HG03097 (cell line): Measurements from ENCODE around the gene TREH.
"Not testable (repeated sequence)": the region's sequence is repeated elsewhere in the genome, so short reads cannot be mapped to it uniquely, and the experiment has no call there.

Source experiments
- ATAC-seq: cut with Tn5 transposase; IDR thresholded peaks from one replicate; pipeline ENCODE4 v1.9.1; 2021; ENCODE audit not compliant: unreplicated experiment, low FRiP score

TREH gene

DNA sequence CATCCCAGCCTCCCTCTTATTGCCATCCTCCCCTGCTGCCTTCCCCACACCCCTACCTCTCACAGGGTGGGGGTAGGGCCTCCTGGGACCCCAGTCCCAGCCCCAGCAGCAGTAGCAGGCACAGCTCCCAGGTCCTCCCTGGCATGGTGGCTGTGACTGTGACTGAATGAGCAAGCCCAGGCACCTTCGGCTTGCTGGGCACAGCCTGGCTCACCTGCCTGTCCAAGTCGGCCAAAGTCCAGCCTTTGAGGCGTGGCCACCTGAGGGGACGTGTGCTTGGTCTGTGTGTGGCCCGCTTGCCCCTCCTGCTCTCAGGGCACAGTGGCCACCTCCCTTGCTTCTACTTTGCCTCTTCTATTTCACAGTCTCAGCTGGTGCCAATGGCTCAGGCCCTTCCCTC, at the start of gene TREH:
Gene TREH (minus strand): TSS at position 168 of the 400 bp plus-strand sequence. CDS start 23 bp downstream, at position 145.
- ATAC-seq, result no peak

DNA sequence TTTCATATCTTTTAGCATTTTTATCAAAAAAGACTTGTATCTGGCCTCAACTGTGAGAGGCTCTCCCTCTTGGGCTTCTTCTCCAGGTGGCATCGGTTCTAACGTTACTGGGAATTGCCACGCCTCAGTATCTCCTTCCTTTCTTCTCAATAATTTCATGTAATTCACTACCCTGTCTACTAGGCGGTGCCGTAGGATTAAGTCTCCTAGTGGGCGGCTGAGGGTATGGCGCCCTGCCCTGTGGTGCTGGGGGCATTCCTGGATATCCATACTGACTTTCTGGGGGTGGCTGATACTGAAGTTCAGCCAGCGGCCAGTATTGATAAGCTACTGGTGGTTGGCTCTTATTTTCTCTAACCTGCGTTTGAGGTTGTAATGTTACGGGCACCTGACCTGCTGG, 48.7 kb upstream of the TREH start:
- not testable (repeated sequence) for ATAC-seq

GRCh38 chr11:118727721-118728066, 48.2 kb upstream of the TREH start:
- not testable (repeated sequence) for ATAC-seq

- not testable (repeated sequence) for ATAC-seq
These were observed 47.7 kb upstream of the TREH start for GRCh38 chr11:118727001-118727720.

DNA sequence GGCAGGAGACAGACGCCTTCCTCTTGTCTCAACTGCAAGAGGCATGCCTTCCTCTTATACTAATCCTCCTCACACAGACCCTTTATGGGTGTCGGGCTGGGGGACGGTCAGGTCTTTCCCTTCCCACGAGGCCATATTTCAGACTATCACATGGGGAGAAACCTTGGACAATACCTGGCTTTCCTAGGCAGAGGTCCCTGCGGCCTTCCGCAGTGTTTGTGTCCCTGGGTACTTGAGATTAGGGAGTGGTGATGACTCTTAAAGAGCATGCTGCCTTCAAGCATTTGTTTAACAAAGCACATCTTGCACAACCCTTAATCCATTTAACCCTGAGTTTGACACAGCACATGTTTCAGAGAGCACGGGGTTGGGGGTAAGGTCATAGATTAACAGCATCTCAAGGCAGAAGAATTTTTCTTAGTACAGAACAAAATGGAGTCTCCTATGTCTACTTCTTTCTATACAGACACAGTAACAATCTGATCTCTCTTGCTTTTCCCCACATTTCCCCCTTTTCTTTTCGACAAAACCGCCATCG, 42.1 kb upstream of the TREH start:
- not testable (repeated sequence) for ATAC-seq

- not testable (repeated sequence) for ATAC-seq
These were observed 41.3 kb upstream of the TREH start for GRCh38 chr11:118720740-118721139.

- not testable (repeated sequence) for ATAC-seq
These were observed 40.6 kb upstream of the TREH start for GRCh38 chr11:118720078-118720477.

DNA sequence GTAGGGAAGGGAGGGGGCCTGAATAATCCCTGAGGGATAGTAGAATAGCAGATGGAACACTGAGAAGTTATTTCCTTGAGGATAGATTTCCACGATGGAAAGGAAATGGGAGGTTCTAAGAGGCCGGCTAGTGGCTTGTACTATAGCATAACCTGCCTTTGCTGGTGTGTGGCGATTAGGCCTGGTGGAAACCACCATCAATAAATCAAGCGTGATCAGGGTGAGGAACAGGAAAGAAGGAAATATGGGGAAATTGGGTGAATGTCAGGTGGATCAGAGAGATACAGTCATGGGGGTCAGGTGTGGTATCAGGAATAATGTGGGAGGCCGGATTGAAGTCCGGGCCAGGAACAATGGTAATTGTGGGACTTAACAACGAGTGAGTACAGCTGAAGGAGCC, 39.1 kb upstream of the TREH start:
- ATAC-seq, result not testable (repeated sequence)

- ATAC-seq, result not testable (repeated sequence)
These were observed 38.3 kb upstream of the TREH start for GRCh38 chr11:118717733-118718132.

DNA sequence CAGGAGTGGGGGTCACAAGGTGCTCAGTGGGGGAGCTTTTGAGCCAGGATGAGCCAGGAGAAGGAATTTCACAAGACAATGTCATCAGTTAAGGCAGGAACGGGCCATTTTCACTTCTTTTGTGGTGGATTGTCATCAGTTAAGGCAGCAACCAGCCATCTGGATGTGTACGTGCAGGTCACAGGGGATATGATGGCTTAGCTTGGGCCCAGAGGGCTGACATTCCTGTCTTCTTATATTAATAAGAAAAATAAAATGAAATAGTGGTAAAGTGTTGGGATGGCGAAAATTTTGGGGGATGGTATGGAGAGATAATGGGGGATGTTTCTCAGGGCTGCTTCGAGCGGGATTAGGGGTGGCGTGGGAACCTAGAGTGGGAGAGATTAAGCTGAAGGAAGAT, 37.8 kb upstream of the TREH start:
- ATAC-seq, result not testable (repeated sequence)

DNA sequence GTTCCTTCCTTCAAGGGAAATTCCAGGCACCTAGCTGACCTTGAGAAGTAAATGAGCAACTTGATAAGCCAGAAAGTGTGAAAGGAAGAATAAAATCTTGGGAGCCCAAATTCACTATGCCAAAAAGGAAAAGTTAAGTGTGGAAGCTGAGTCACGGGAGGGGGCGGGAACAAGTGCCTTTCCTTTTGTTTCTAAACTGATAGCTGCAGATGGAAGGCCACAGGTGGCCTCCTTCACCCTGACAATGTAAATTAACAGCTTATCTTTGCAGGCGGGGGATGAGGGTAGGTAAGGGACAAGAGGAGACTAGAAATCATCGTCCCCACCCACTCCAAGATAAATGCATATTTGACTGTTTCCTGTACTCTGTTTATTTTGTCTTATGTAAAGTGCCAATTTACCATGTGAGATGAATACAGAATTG, 36.4 kb upstream of the TREH start:
- no peak for ATAC-seq

- ATAC-seq, result no peak
These were observed 35.9 kb upstream of the TREH start for GRCh38 chr11:118715245-118715831.

- ATAC-seq, result no peak
These were observed 35.4 kb upstream of the TREH start for GRCh38 chr11:118714816-118715215.

- ATAC-seq, result not testable (repeated sequence)
These were observed 35.0 kb upstream of the TREH start for GRCh38 chr11:118714416-118714815.

- ATAC-seq, result no peak
These were observed 28.8 kb upstream of the TREH start for GRCh38 chr11:118708296-118708695.

GRCh38 chr11:118706546-118706825, 27.0 kb upstream of the TREH start:
- ATAC-seq, result no peak

- ATAC-seq, result no peak
These were observed 26.5 kb upstream of the TREH start for GRCh38 chr11:118705791-118706545.

GRCh38 chr11:118705111-118705741, 25.8 kb upstream of the TREH start:
- no peak for ATAC-seq

GRCh38 chr11:118703563-118704106, 24.2 kb upstream of the TREH start:
- ATAC-seq, result no peak

DNA sequence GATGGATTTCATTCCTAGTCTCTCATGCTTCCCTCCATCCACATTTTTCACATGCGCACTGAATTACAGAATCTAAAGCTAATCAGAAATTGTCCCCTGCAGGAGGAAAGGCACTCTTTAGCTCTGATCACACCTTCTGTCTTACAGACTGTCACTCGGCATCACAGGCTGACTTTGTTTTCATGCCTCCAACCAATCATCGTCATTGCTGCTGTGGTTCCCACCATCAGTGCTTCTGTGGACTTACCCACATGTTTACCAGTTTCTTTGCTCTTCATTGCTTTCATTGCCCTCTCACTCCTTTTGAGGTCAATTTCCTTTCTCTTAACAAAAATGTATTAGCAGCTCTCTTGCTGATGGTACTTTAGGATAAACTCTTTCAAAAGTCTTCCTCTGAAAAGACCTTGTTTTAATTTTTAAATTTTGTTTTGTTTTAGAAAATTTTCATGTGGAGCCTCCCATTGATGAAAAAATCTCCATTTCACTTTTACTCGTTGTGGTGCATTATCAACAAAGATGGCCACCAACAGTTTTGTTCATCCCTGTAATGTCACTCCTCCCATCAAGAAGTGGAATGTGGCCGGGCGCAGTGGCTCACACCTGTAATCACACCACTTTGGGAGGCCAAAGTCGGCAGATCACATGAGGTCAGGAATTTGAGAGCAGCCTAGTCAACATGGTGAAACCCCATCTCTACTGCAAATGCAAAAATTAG, 20.2 kb upstream of the TREH start:
- ATAC-seq, result no peak
